ENCODE results near the gene PAM. TPM values are rescaled to one million over a fixed set of nuclear protein-coding genes. Genes with fewer than 3 reads are reported as not detected.

The PAM gene
- total RNA-seq, 1 experiment from 2014 or later, result 257 TPM

DNA sequence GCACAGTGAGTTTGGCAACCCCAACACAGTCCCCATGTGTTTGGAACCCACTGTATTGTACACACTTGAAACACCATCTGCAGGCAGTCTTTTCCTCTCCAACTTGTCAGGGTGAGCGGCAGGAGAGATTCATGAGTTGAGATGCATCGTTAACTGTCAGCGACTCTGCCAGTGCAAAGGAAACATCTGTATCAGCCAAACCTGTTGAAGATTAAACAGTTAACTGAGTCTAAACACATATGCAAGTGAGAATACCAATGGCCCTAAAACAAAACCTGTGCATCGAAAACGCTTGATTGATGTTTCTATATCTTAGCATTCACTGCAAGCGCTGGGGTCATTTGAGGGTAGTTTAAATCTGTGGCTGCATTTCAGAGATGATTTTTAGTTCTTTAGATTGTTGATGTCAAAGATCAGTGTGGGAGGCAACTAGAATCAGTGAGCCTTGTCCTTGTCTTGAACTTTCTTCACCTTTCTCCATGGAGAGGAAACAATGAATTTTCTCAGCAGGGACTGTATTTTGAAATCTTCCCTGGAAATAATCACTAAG lies 41.3 kb upstream of the PAM start:
- Histone ChIP-seq H3K9me2 (ENCODE audit: insufficient read depth) (no peaks in the 10 kb centered on the region), H2AFZ (ENCODE audit: low read depth, low read length, poor library complexity, severe bottlenecking) (no peak overlapping the region), H3K79me2 (ENCODE audit: insufficient read depth, low read length) (no peaks in the 10 kb centered on the region), H3K27me3 (ENCODE audit: insufficient read depth, low read length) (no peaks in the 10 kb centered on the region), H3K4me1 (ENCODE audit: control insufficient read depth in 1 of 2, insufficient read depth in 2 of 2, low read length in 2 of 2) (peaks cover 16 to 31% of the 10 kb centered on the region in 2 experiments), H3K36me3 (ENCODE audit: control insufficient read depth in 1 of 2, insufficient read depth in 2 of 2, low read length in 2 of 2) (no peaks in the 10 kb centered on the region), H4K20me1 (ENCODE audit: insufficient read depth) (no peaks in the 10 kb centered on the region), H3K4me2 (ENCODE audit: low read length) (no peak overlapping the region), H3K27ac (ENCODE audit: low read depth, low read length) (no peak overlapping the region), H3K9ac (ENCODE audit: low read length) (no peak overlapping the region), H3K9me3 (ENCODE audit: control insufficient read depth in 1 of 2, insufficient read depth in 1 of 2, low read depth in 1 of 2, low read length in 2 of 2) (no peaks in the 10 kb centered on the region), H3K4me3 (replicated peaks in 1 of 2; ENCODE audit: low read depth in 1 of 2, low read length in 2 of 2) (no peak overlapping the region)
- TF ChIP-seq SP1 (IDR thresholded peaks at IDR 0.05; ENCODE audit: low read depth), result no peak
- TF ChIP-seq YY1 (IDR thresholded peaks at IDR 0.05; ENCODE audit: extremely low read depth, insufficient replicate concordance, low read depth, low read length), result no peak
- no peak for TF ChIP-seq RAD21 (IDR thresholded peaks at IDR 0.05; ENCODE audit: low read depth)
- TF ChIP-seq REST (IDR thresholded peaks at IDR 0.05; ENCODE audit: low read depth), result no peak
- no peak for TF ChIP-seq POLR2AphosphoS5 (IDR thresholded peaks at IDR 0.05; ENCODE audit: low read depth, low read length)
- no peak for TF ChIP-seq ZBTB33 (IDR thresholded peaks at IDR 0.05; ENCODE audit: extremely low read depth, insufficient replicate concordance, low read length)
- TF ChIP-seq ATF3 (IDR thresholded peaks at IDR 0.05), result no peak
- TF ChIP-seq POLR2A (IDR thresholded peaks at IDR 0.05; ENCODE audit: borderline replicate concordance, extremely low read depth, insufficient read depth, insufficient read length), result no peak
- TF ChIP-seq EGR1 (IDR thresholded peaks at IDR 0.05; ENCODE audit: low read depth), result no peak
- no peak for TF ChIP-seq CBX3 (IDR thresholded peaks at IDR 0.05; ENCODE audit: low read depth)
- TF ChIP-seq SRF (IDR thresholded peaks at IDR 0.05; ENCODE audit: low read depth), result no peak
- TF ChIP-seq CEBPB (IDR thresholded peaks at IDR 0.05; ENCODE audit: low read depth), result no peak
- no peak for TF ChIP-seq EZH2phosphoT487 (IDR thresholded peaks at IDR 0.05; ENCODE audit: borderline replicate concordance)
- no peak for TF ChIP-seq ZNF274 (IDR thresholded peaks at IDR 0.05; ENCODE audit: low read depth, low read length)
- ATAC-seq, result no peak
- ChIA-PET RAD21 (ENCODE audit: low non-redundant PET in 1 of 2, low total read pairs in 2 of 2, uncharacterized antibody in 2 of 2, unreplicated experiment in 2 of 2) (no interaction called here), CTCF (no interaction called here), POLR2A (no interaction called here)
- intact Hi-C loops (cut with micrococcal nuclease), result no loop called here
- BruUV-seq (replicated peaks), result no TSS peak
- DNase-seq (ENCODE audit: low read depth, low spot score), result no peak
